Body of pancreas (tissue), 2 donors: ENCODE data around the gene DAZAP2. TPM values are rescaled to one million over a fixed set of nuclear protein-coding genes. Genes with fewer than 3 reads are reported as not detected.

ENCODE experiments used
- total RNA-seq, 2 donors: library from RNA; depleted of rRNA; stranded (reverse); fragments of >200 nt; gene quantifications; one replicate each; pipeline ENCODE4 v1.1.0, GENCODE V29; 2016

Gene DAZAP2
- total RNA-seq, 2 donors from 2014 or later = 77.1 to 87.7 TPM

Other genes with a start within 250 kb of the DAZAP2 start
- 10 to 100 TPM; 53.2 to 55.0 TPM for gene SLC11A2, start 212.4 kb upstream of the DAZAP2 start, total RNA-seq
- gene LETMD1, start 190.5 kb upstream of the DAZAP2 start, total RNA-seq = 10 to 100 TPM; 57.4 to 71.6 TPM
- gene CSRNP2, start 155.2 kb upstream of the DAZAP2 start, total RNA-seq = 10 to 100 TPM; 20.8 to 25.4 TPM
- gene TFCP2, start 65.7 kb upstream of the DAZAP2 start, total RNA-seq = 1 to 10 TPM; 7.9 to 9.9 TPM
- gene POU6F1, start 20.8 kb upstream of the DAZAP2 start, total RNA-seq = 1 to 10 TPM; 6.2 to 9.6 TPM
- gene SMAGP, start 31.6 kb downstream of the DAZAP2 start, total RNA-seq = 1 to 10 TPM; 7.0 to 8.6 TPM
- gene BIN2, start 85.3 kb downstream of the DAZAP2 start, total RNA-seq = 1 to 10 TPM; 1.0 to 1.3 TPM
- not detected for gene CELA1, start 107.9 kb downstream of the DAZAP2 start, total RNA-seq
- gene GALNT6, start 152.6 kb downstream of the DAZAP2 start, total RNA-seq = 1 to 10 TPM; 8.6 to 9.3 TPM
- gene SLC4A8, start 186.0 kb downstream of the DAZAP2 start, total RNA-seq = 1 to 10 TPM; 1.6 to 2.3 TPM